GM21515 (cell line): Measurements from ENCODE around the gene CRABP1.

ENCODE experiments used
- ATAC-seq: cut with Tn5 transposase; IDR thresholded peaks from one replicate; pipeline ENCODE4 v1.9.1; 2021; ENCODE audit not compliant: unreplicated experiment

Gene CRABP1

GRCh38 chr15:78316283-78317083, 23.7 kb upstream of the CRABP1 start:
- no peak for ATAC-seq

- no peak for ATAC-seq
Measured at GRCh38 chr15:78317145-78317836, 22.9 kb upstream of the CRABP1 start.

GRCh38 chr15:78319588-78319987, 20.6 kb upstream of the CRABP1 start:
- no peak for ATAC-seq

- ATAC-seq, result no peak
Measured at GRCh38 chr15:78320183-78320582, 20.0 kb upstream of the CRABP1 start.

GRCh38 chr15:78321041-78321570, 19.0 kb upstream of the CRABP1 start:
- no peak for ATAC-seq

GRCh38 chr15:78321786-78322185, 18.4 kb upstream of the CRABP1 start:
- ATAC-seq, result no peak

- ATAC-seq, result no peak
Measured at GRCh38 chr15:78322243-78322642, 17.9 kb upstream of the CRABP1 start.

GRCh38 chr15:78322724-78323521, 17.2 kb upstream of the CRABP1 start:
- no peak for ATAC-seq

GRCh38 chr15:78323693-78324092, 16.5 kb upstream of the CRABP1 start:
- ATAC-seq, result no peak

GRCh38 chr15:78324144-78324543, 16.0 kb upstream of the CRABP1 start:
- no peak for ATAC-seq

- no peak for ATAC-seq
Measured at GRCh38 chr15:78325092-78325843, 14.9 kb upstream of the CRABP1 start.

- ATAC-seq, result no peak
Measured at GRCh38 chr15:78327466-78327865, 12.7 kb upstream of the CRABP1 start.

GRCh38 chr15:78329625-78330024, 10.5 kb upstream of the CRABP1 start:
- no peak for ATAC-seq

GRCh38 chr15:78334845-78335244, 5.3 kb upstream of the CRABP1 start:
- no peak for ATAC-seq

- no peak for ATAC-seq
Measured at GRCh38 chr15:78335985-78336384, 4.2 kb upstream of the CRABP1 start.

- ATAC-seq, result no peak
Measured at GRCh38 chr15:78338781-78339180, 1.4 kb upstream of the CRABP1 start.

- no peak for ATAC-seq
Measured at GRCh38 chr15:78339559-78339958, 594 bp upstream of the CRABP1 start.

GRCh38 chr15:78341057-78341987, 1.2 kb downstream of the CRABP1 start:
- no peak for ATAC-seq

- ATAC-seq, result no peak
Measured at GRCh38 chr15:78342021-78342420, 1.9 kb downstream of the CRABP1 start.
